Measurements from ENCODE around the gene FGF14. TPM values are rescaled to one million over a fixed set of nuclear protein-coding genes. Genes with fewer than 3 reads are reported as not detected.

Gene FGF14
- total RNA-seq, 1 donor from 2014 or later: 4.6 TPM

- no peak for TF ChIP-seq CTCF (IDR thresholded peaks at IDR 0.05; ENCODE audit: unreplicated experiment)
- Mint-ChIP-seq H3K4me3 (ENCODE audit: low read depth) (no peak overlapping the region), H3K27me3 (no peaks in the 10 kb centered on the region), H3K4me1 (ENCODE audit: low read depth) (no peaks in the 10 kb centered on the region), H3K36me3 (ENCODE audit: insufficient read depth) (no peaks in the 10 kb centered on the region), H3K9me3 (ENCODE audit: low read depth) (peaks cover under 1% of the 10 kb centered on the region), H3K27ac (no peak overlapping the region)
- DNase-seq (ENCODE audit: low spot score, unreplicated experiment): no peak
These were observed 565.9 kb downstream of the FGF14 start for GRCh38 chr13:101835920-101836319.

- no peak overlapping the region for H3K4me3 Mint-ChIP-seq (ENCODE audit: low read depth)
- H3K4me1 Mint-ChIP-seq (ENCODE audit: low read depth): no peaks in the 10 kb centered on the region
- H3K27me3 Mint-ChIP-seq: no peaks in the 10 kb centered on the region
- no peak for TF ChIP-seq CTCF (IDR thresholded peaks at IDR 0.05; ENCODE audit: unreplicated experiment)
- H3K9me3 Mint-ChIP-seq (ENCODE audit: low read depth): peaks cover 3% of the 10 kb centered on the region
- H3K36me3 Mint-ChIP-seq (ENCODE audit: insufficient read depth): no peaks in the 10 kb centered on the region
- no peak for DNase-seq (ENCODE audit: low spot score, unreplicated experiment)
- H3K27ac Mint-ChIP-seq: no peak overlapping the region
These were observed 568.2 kb downstream of the FGF14 start for GRCh38 chr13:101833671-101834070.

- Mint-ChIP-seq H3K36me3 (ENCODE audit: insufficient read depth) (no peaks in the 10 kb centered on the region), H3K4me1 (ENCODE audit: low read depth) (peaks cover 1% of the 10 kb centered on the region), H3K27me3 (no peaks in the 10 kb centered on the region), H3K4me3 (ENCODE audit: low read depth) (no peak overlapping the region), H3K27ac (no peak overlapping the region), H3K9me3 (ENCODE audit: low read depth) (peaks cover 3% of the 10 kb centered on the region)
- TF ChIP-seq CTCF (IDR thresholded peaks at IDR 0.05; ENCODE audit: unreplicated experiment): no peak
- no peak for DNase-seq (ENCODE audit: low spot score, unreplicated experiment)
These were observed 571.8 kb downstream of the FGF14 start for GRCh38 chr13:101830035-101830434.

GRCh38 chr13:101829484-101829883 lies 572.4 kb downstream of the FGF14 start:
- Mint-ChIP-seq H3K27me3 (no peaks in the 10 kb centered on the region), H3K4me3 (ENCODE audit: low read depth) (no peak overlapping the region), H3K36me3 (ENCODE audit: insufficient read depth) (no peaks in the 10 kb centered on the region), H3K27ac (no peak overlapping the region), H3K9me3 (ENCODE audit: low read depth) (peaks cover 3% of the 10 kb centered on the region), H3K4me1 (ENCODE audit: low read depth) (peaks cover 1% of the 10 kb centered on the region)
- no peak for DNase-seq (ENCODE audit: low spot score, unreplicated experiment)
- no peak for TF ChIP-seq CTCF (IDR thresholded peaks at IDR 0.05; ENCODE audit: unreplicated experiment)

- no peak overlapping the region for H3K27ac Mint-ChIP-seq
- peaks cover 3% of the 10 kb centered on the region for H3K9me3 Mint-ChIP-seq (ENCODE audit: low read depth)
- H3K4me1 Mint-ChIP-seq (ENCODE audit: low read depth): peaks cover 1% of the 10 kb centered on the region
- H3K36me3 Mint-ChIP-seq (ENCODE audit: insufficient read depth): no peaks in the 10 kb centered on the region
- no peaks in the 10 kb centered on the region for H3K27me3 Mint-ChIP-seq
- DNase-seq (ENCODE audit: low spot score, unreplicated experiment): no peak
- H3K4me3 Mint-ChIP-seq (ENCODE audit: low read depth): no peak overlapping the region
- no peak for TF ChIP-seq CTCF (IDR thresholded peaks at IDR 0.05; ENCODE audit: unreplicated experiment)
These were observed 573.7 kb downstream of the FGF14 start for GRCh38 chr13:101828119-101828518.

All from progenitor cell of endocrine pancreas (in vitro differentiated cells).